GM23248 (cell line): ENCODE data around the gene APP. TPM values are rescaled to one million over a fixed set of nuclear protein-coding genes. Genes with fewer than 3 reads are reported as not detected.

ENCODE experiments used
- DNase-seq: peaks from one replicate; pipeline ENCODE4 v3.0.0-alpha.2; 2015
- H2AFZ ChIP-seq: fragments of 200-600 bp; sonication (generic); 2 replicates; pipeline ENCODE4 v1.6.1; 2016; ENCODE audit warnings: antibody characterized with exemption
- H3F3A ChIP-seq: fragments of 200-600 bp; sonication (generic); 2 replicates; pipeline ENCODE4 v1.6.1; 2016; ENCODE audit warnings: mild to moderate bottlenecking, antibody characterized with exemption, mixed run types; ENCODE audit not compliant: insufficient read depth
- H3K27ac ChIP-seq: fragments of 200-600 bp; sonication (generic); 2 replicates; pipeline ENCODE4 v1.5.1; 2016; ENCODE audit warnings: mild to moderate bottlenecking
- H3K27me3 ChIP-seq: fragments of 200-600 bp; sonication (generic); replicated peaks from 2 replicates; pipeline ENCODE4 v1.6.1; 2016; ENCODE audit warnings: mild to moderate bottlenecking; ENCODE audit not compliant: insufficient read depth
- H3K36me3 ChIP-seq: fragments of 200-600 bp; sonication (generic); 2 replicates; pipeline ENCODE4 v1.6.1; 2016; ENCODE audit warnings: low read depth, mild to moderate bottlenecking
- H3K4me1 ChIP-seq: fragments of 200-600 bp; sonication (generic); 2 replicates; pipeline ENCODE4 v1.6.1; 2016; ENCODE audit warnings: mild to moderate bottlenecking; ENCODE audit not compliant: insufficient read depth
- H3K4me2 ChIP-seq: fragments of 200-600 bp; sonication (generic); one replicate; pipeline ENCODE4 v1.6.1; 2016; ENCODE audit warnings: mild to moderate bottlenecking; ENCODE audit not compliant: unreplicated experiment
- H3K4me3 ChIP-seq: fragments of 200-600 bp; sonication (generic); 2 replicates; pipeline ENCODE4 v1.5.1; 2016; ENCODE audit warnings: mild to moderate bottlenecking
- H3K79me2 ChIP-seq: fragments of 200-600 bp; sonication (generic); 2 replicates; pipeline ENCODE4 v1.6.1; 2016; ENCODE audit warnings: mild to moderate bottlenecking; ENCODE audit not compliant: insufficient read depth
- H3K9ac ChIP-seq: fragments of 200-600 bp; sonication (generic); 2 replicates; pipeline ENCODE4 v1.6.1; 2016; ENCODE audit warnings: mild to moderate bottlenecking
- H3K9me2 ChIP-seq: fragments of 200-600 bp; sonication (generic); 2 replicates; pipeline ENCODE4 v1.6.1; 2016; ENCODE audit warnings: mixed run types, mild to moderate bottlenecking, moderate library complexity; ENCODE audit not compliant: insufficient read depth
- H3K9me3 ChIP-seq: fragments of 200-600 bp; sonication (generic); one replicate; pipeline ENCODE4 v1.6.1; 2017; ENCODE audit warnings: low read depth
- H4K20me1 ChIP-seq: fragments of 200-600 bp; sonication (generic); 2 replicates; pipeline ENCODE4 v1.6.0; 2016; ENCODE audit not compliant: insufficient read depth
- EZH2 ChIP-seq: fragments of 200-600 bp; sonication (generic); IDR thresholded peaks from 2 replicates; pipeline ENCODE4 v1.6.1; 2018; ENCODE audit warnings: antibody characterized with exemption, mild to moderate bottlenecking; ENCODE audit not compliant: insufficient read depth, poor library complexity, severe bottlenecking
- EZH2phosphoT487 ChIP-seq: fragments of 200-600 bp; sonication (generic); IDR thresholded peaks from 2 replicates; pipeline ENCODE4 v1.6.1; 2018; ENCODE audit warnings: antibody characterized with exemption, moderate library complexity, mild to moderate bottlenecking, low read depth; ENCODE audit not compliant: insufficient read depth
- WGBS, 2 experiments: methylation state at CpG; one replicate each; pipeline ENCODE4 v1.1.6; 2015 to 2017; ENCODE audit warnings: low lambda C conversion rate in 2 of 2, low coverage in 1 of 2; ENCODE audit errors: missing lambda C conversion rate in 2 of 2; 5-methylcytosine and 5-hydroxymethylcytosine counted together
- in situ Hi-C: fragments of 300-500 bp; cut with MboI; formaldehyde crosslinking; loops from 2 replicates; pipeline ENCODE4 v1.15.0; 2020
- polyA plus RNA-seq: library from polyadenylated mRNA; unstranded; fragments of >200 nt; fragmentation: Nextera tagmentation; extraction: Ambion mirVana; gene quantifications from 2 replicates; pipeline ENCODE4 v1.2.1, GENCODE V29; 2016
- total RNA-seq: library from RNA; depleted of rRNA; stranded (reverse); fragments of >200 nt; shearing (Covaris generic); gene quantifications from 2 replicates; pipeline ENCODE4 v1.2.3, GENCODE V29; 2014; rRNA removed

APP gene
- total RNA-seq = 276 and 292 TPM in 2 replicates
- 28.5 and 35.0 TPM in 2 replicates for polyA plus RNA-seq

DNA sequence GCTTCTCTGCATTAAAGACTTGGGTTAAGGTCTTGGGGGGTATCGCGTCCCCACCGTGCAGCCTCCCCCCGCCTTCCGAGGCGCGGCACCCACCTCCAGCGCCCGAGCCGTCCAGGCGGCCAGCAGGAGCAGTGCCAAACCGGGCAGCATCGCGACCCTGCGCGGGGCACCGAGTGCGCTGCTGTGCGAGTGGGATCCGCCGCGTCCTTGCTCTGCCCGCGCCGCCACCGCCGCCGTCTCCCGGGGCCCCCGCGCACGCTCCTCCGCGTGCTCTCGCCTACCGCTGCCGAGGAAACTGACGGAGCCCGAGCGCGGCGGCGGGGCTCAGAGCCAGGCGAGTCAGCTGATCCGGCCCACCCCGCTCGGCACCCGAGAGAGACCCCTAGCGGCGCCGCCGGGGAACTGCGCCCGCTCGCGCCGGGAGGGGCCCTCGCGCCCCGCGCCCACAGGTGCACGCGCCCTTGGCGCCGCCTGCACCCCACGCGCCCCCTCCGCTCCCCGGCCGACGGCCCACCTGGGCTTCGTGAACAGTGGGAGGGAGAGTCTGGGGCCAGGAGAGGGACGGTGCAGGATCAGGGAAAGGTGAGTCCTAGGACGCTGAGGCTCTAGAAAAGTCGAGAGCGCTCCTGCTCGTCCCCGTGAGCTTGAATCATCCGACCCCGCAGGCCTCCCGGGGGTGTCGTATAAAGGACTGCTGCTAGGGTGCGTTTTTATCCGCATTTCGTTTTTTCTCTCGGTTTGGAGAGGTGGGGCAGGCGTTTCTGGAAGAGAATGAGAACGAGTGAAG lies at the start of gene APP:
APP (minus strand) TSS at position 300 of the 787 bp plus-strand sequence; CDS start at position 150, 150 bp downstream.
- peak within 1 kb of the TSS; percentile 82 for H3K4me2 ChIP-seq
- in situ Hi-C loops = loop anchor here (25.0 kb wide), 1 partner anchor 283 kb away; no protein-coding TSS in a partner anchor
- H3K79me2 ChIP-seq = peaks cover 33% of the 10 kb centered on the region
- DNase-seq = peak; percentile 92
- H3K36me3 ChIP-seq = no peaks in the 10 kb centered on the region
- peaks cover 23% of the 10 kb centered on the region for H3K4me1 ChIP-seq
- H4K20me1 ChIP-seq = no peaks in the 10 kb centered on the region
- peak within 1 kb of the TSS; percentile 64 for H3K27ac ChIP-seq
- no peaks in the 10 kb centered on the region for H3K27me3 ChIP-seq
- peak within 1 kb of the TSS; percentile 84 for H3K9ac ChIP-seq
- 1% methylated on average over 47 to 59 of the region's 88 CpGs for WGBS, 2 experiments
- peak within 1 kb of the TSS; percentile 93 for H3K4me3 ChIP-seq
- peaks cover 8% of the 10 kb centered on the region for H3F3A ChIP-seq
- no peaks in the 10 kb centered on the region for H3K9me3 ChIP-seq
- no peak for TF ChIP-seq EZH2
- no peak for TF ChIP-seq EZH2phosphoT487
- peak within 1 kb of the TSS; percentile 91 for H2AFZ ChIP-seq
- no peaks in the 10 kb centered on the region for H3K9me2 ChIP-seq

DNA sequence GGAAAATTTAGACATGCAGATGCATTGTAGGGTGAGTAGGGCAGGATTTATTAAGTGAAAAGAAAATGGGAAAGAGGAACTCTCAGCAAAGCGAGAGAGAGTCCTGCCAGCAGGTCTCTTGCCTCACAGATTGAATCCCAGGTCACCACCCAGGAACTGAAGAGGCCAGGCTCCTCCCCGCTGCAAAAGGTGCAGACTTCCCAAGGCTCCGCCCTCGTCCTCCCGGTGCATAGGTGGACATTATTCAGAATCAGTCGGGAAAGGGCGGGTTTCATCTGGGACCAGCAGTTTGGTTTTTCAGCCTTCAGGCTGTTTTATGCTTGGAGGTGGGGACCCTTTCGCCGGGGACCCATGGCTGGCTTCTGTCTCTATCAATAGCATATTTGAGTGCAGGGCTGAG lies 41.6 kb upstream of the APP start:
- Histone ChIP-seq H3K9ac (no peak overlapping the region), H3K9me3 (no peaks in the 10 kb centered on the region), H3K36me3 (no peaks in the 10 kb centered on the region), H3K27me3 (no peaks in the 10 kb centered on the region; the same call in 1 of the 2 replicates), H2AFZ (no peak overlapping the region), H3K4me1 (no peaks in the 10 kb centered on the region), H3K27ac (no peak overlapping the region), H3K9me2 (no peaks in the 10 kb centered on the region), H3K79me2 (no peaks in the 10 kb centered on the region), H3K4me3 (no peak overlapping the region), H4K20me1 (no peaks in the 10 kb centered on the region), H3K4me2 (no peak overlapping the region), H3F3A (no peaks in the 10 kb centered on the region)
- no peak for TF ChIP-seq EZH2phosphoT487
- TF ChIP-seq EZH2 = no peak
- no peak for DNase-seq
- WGBS, 2 experiments = 50 to 51% methylated on average over 9 of the region's 9 CpGs
- in situ Hi-C loops = no loop called here

DNA sequence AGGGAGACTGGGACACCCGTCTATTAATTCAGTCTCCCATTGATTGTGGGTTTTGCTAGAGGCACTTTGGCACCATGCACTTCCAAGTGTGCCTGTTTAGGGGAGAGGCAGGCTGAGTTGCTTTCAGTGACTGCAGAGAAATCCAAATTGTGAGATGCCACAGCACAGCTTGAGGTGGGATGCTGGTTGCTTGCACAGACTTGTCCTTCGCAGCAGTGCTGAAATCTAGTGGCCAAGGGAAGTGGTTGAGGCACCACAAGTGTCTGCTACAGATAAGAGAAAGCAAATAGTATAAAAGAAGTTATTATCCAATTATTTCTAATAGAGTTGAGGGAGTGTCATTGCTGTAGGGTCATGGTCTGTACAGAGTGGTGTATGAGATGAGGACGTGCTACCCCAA lies 40.0 kb upstream of the APP start:
- H3F3A ChIP-seq = no peaks in the 10 kb centered on the region
- no peaks in the 10 kb centered on the region; the same call in 1 of the 2 replicates for H3K27me3 ChIP-seq
- no peaks in the 10 kb centered on the region for H3K9me2 ChIP-seq
- DNase-seq = no peak
- no peak overlapping the region for H3K4me2 ChIP-seq
- in situ Hi-C loops = no loop called here
- H3K36me3 ChIP-seq = no peaks in the 10 kb centered on the region
- no peaks in the 10 kb centered on the region for H3K79me2 ChIP-seq
- H3K27ac ChIP-seq = no peak overlapping the region
- H3K4me3 ChIP-seq = no peak overlapping the region
- no peak overlapping the region for H3K9ac ChIP-seq
- no peaks in the 10 kb centered on the region for H4K20me1 ChIP-seq
- H2AFZ ChIP-seq = no peak overlapping the region
- no peaks in the 10 kb centered on the region for H3K4me1 ChIP-seq
- H3K9me3 ChIP-seq = no peaks in the 10 kb centered on the region
- no peak for TF ChIP-seq EZH2
- no peak for TF ChIP-seq EZH2phosphoT487
- 35 to 36% methylated on average over 3 of the region's 3 CpGs for WGBS, 2 experiments

DNA sequence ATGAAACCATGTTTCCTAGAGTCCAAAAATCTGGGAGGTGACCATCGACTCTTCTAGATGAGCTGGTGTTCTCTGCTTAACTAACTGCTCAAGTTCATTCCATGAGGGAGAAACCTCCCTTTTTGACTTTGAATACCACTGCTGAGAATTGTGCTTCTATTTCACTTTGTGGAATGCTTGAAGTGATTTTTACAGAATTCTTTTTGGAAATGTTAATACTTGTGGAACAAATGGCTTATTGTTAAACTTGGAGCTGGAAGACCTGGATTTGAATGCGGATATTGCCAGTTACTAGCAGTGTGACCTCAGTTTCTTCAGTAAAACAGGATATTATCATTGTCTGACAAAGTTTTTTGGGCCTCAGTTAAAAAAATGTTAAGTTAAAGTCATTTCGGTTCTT lies 36.5 kb upstream of the APP start:
- TF ChIP-seq EZH2phosphoT487 (no peak), EZH2 (no peak)
- Histone ChIP-seq H3K4me1 (no peaks in the 10 kb centered on the region), H3F3A (no peaks in the 10 kb centered on the region), H2AFZ (no peak overlapping the region), H4K20me1 (no peaks in the 10 kb centered on the region), H3K9me3 (no peaks in the 10 kb centered on the region), H3K27ac (no peak overlapping the region), H3K9ac (no peak overlapping the region), H3K4me3 (no peak overlapping the region), H3K9me2 (no peaks in the 10 kb centered on the region), H3K4me2 (no peak overlapping the region), H3K79me2 (no peaks in the 10 kb centered on the region), H3K36me3 (no peaks in the 10 kb centered on the region), H3K27me3 (no peaks in the 10 kb centered on the region; the same call in 1 of the 2 replicates)
- in situ Hi-C loops = no loop called here
- WGBS, 2 experiments = 36 to 39% methylated on average over 3 of the region's 3 CpGs
- DNase-seq = no peak
